ENCODE data around the gene ZNF343. TPM values are rescaled to one million over a fixed set of nuclear protein-coding genes. Genes with fewer than 3 reads are reported as not detected.

The ZNF343 gene
- total RNA-seq (7.9 and 9.2 TPM in 2 replicates), polyA plus RNA-seq (4.7 and 5.0 TPM in 2 replicates), polyA minus RNA-seq (12.1 and 14.4 TPM in 2 replicates), Bru-seq, nascent RNA (percentile 43 among the genes with signal in this experiment), BruChase-seq, experiment 1, labeled RNA remaining after a 6-hour chase (percentile 55 among the genes with signal in this experiment), BruChase-seq, experiment 2, labeled RNA remaining after a 2-hour chase (percentile 52 among the genes with signal in this experiment)
- 5.6 and 6.4 TPM in 2 replicates for polyA plus RNA-seq (2011; cell fraction: cytosol; rRNA removed)
- 20.0 and 22.6 TPM in 2 replicates for polyA plus RNA-seq (2011; cell fraction: nucleus; rRNA removed)
- 9.7 and 9.8 TPM in 2 replicates for polyA plus RNA-seq (2012)
- 5.3 TPM for polyA minus RNA-seq (2011; cell fraction: cytosol; rRNA and poly(A)+ RNA removed)
- 4.7 and 7.8 TPM in 2 replicates for polyA minus RNA-seq (2011; cell fraction: nucleus; rRNA and poly(A)+ RNA removed)
- long read RNA-seq, partial matches to known transcripts: 2 of 12 reads
- long read RNA-seq, other reads (novel, unspliced or antisense): 8 of 12 reads

- Histone ChIP-seq H3K4me2 (ENCODE audit: insufficient read depth, low read length) (peak within 1 kb of the TSS; percentile 37), H3K9ac (replicated peaks; ENCODE audit: extremely low read depth, insufficient read depth, low read length) (peak within 1 kb of the TSS; percentile 78), H3K79me2 (ENCODE audit: control insufficient read depth, insufficient read depth, low read length) (peaks cover 11% of the 10 kb centered on the region), H3K27me3 (ENCODE audit: control insufficient read depth in 2 of 2, insufficient read depth in 2 of 2, low read length in 2 of 2) (no peaks in the 10 kb centered on the region), H3K4me1 (ENCODE audit: control insufficient read depth, extremely low read depth, insufficient read depth, low read length) (peaks cover 10% of the 10 kb centered on the region), H3K9me3 (replicated peaks; ENCODE audit: control insufficient read depth, insufficient read depth, low read length) (no peaks in the 10 kb centered on the region), H2AFZ (ENCODE audit: low read depth, low read length) (peak within 1 kb of the TSS; percentile 37), H3K36me3 (ENCODE audit: control insufficient read depth in 2 of 2, extremely low read depth in 1 of 2, insufficient read depth in 2 of 2, low read length in 2 of 2) (no peaks in the 10 kb centered on the region), H3K9me1 (replicated peaks; ENCODE audit: control insufficient read depth, extremely low read depth, insufficient read depth, low read length) (no peaks in the 10 kb centered on the region), H3K27ac (ENCODE audit: insufficient read depth, low read depth, low read length) (peak within 1 kb of the TSS; percentile 46), H4K20me1 (replicated peaks; ENCODE audit: control insufficient read depth, extremely low read depth, insufficient read depth, low read length) (no peaks in the 10 kb centered on the region), H3K4me3 (replicated peaks in 1 of 3; ENCODE audit: insufficient read depth in 1 of 3, low read depth in 1 of 3, low read length in 3 of 3) (peak within 1 kb of the TSS; percentile 73 to 85 (median 77))
- DNase-seq (ENCODE audit: low read depth, low spot score): peak; percentile 90
- dilution Hi-C loops (cut with MboI; ENCODE audit: extremely low pct_ligation_motif_present, low sequenced_read_pairs): no loop called here
- BruUV-seq (replicated peaks): no TSS peak
- intact Hi-C loops (cut with micrococcal nuclease): loop anchor here (1.0 to 5.0 kb wide), 3 partner anchors 15 to 143 kb away; partner anchors contain the start of genes NOP56 and SNRPB
- ChIA-PET CTCF (interaction anchor here (9.2 kb wide), 1 partner anchor 13 kb away, joined by 99 read pairs; no protein-coding TSS in a partner anchor), POLR2A (no interaction called here)
- peak; percentile 98 for FAIRE-seq
- TF ChIP-seq GATA2 (IDR thresholded peaks at IDR 0.05; ENCODE audit: insufficient read depth, insufficient read length, low read depth, low read length): no peak
- TF ChIP-seq EZH2 (IDR thresholded peaks at IDR 0.05; ENCODE audit: borderline replicate concordance, low read depth, low read length, severe bottlenecking): no peak
- no peak for TF ChIP-seq CTCF (IDR thresholded peaks at IDR 0.05; ENCODE audit: extremely low read depth in 1 of 2, insufficient read depth in 1 of 2, low read depth in 1 of 2, low read length in 2 of 2)
- TF ChIP-seq POLR2A (IDR thresholded peaks at IDR 0.05; ENCODE audit: low read depth, low read length): peak; percentile 86
- peak; percentile 54 for TF ChIP-seq POLR2AphosphoS5 (IDR thresholded peaks at IDR 0.05; ENCODE audit: insufficient read depth, low read depth, low read length)
- peak; percentile 7 for TF ChIP-seq FOS (IDR thresholded peaks at IDR 0.05; ENCODE audit: borderline replicate concordance, insufficient read depth, low read length)
- TF ChIP-seq MAX (IDR thresholded peaks at IDR 0.05; ENCODE audit: insufficient read depth, insufficient read length): no peak
- TF ChIP-seq MYC (IDR thresholded peaks at IDR 0.05; ENCODE audit: low read depth, low read length): no peak
- no peak for TF ChIP-seq JUN (IDR thresholded peaks at IDR 0.05; ENCODE audit: borderline replicate concordance, insufficient read depth, insufficient read length, low read depth)
Measured at GRCh38 chr20:2508631-2509467, at the start of gene ZNF343. TSS of gene ZNF343 (minus strand) at chr20:2508915. CDS start at chr20:2493895, 15,020 bp downstream.
